IMR-90 (cell line): Measurements from ENCODE around the gene CDK5. TPM values are rescaled to one million over a fixed set of nuclear protein-coding genes. Genes with fewer than 3 reads are reported as not detected.

Experiments used
- ATAC-seq: fragments of 200-7000 bp; cut with Tn5 transposase; 2 replicates; pipeline ENCODE4 v1.9.1; 2020; ENCODE audit warnings: low read depth, mild to moderate bottlenecking, moderate library complexity
- BruUV-seq: library from RNA; stranded (reverse); fragments of 400-500 nt; replicated peaks from 2 replicates; lab custom pipeline; 2021; lab: Mats Ljungman, UMichigan
- CTCF ChIA-PET: fragments of 300-600 bp; formaldehyde crosslinking; extraction: SDS; loops from one replicate; lab custom pipeline; 2021; ENCODE audit warnings: antibody characterized with exemption; lab: Yijun Ruan, JAX
- POLR2A ChIA-PET: fragments of 300-600 bp; sonication (Branson Sonifier 250); formaldehyde crosslinking; loops from one replicate; lab custom pipeline; 2022; ENCODE audit warnings: antibody characterized with exemption; ENCODE audit not compliant: unreplicated experiment; lab: Charles Lee
- DNase-seq: peaks from one replicate; pipeline ENCODE4 v3.0.0; 2013
- H2AFZ ChIP-seq: replicated peaks from 2 replicates; pipeline ENCODE3; 2013; ENCODE audit warnings: low read length, mild to moderate bottlenecking; ENCODE audit not compliant: poor library complexity
- H2AK5ac ChIP-seq: 2 replicates; pipeline ENCODE4 v1.6.1; 2013; ENCODE audit warnings: low read depth, low read length, inconsistent platforms
- H2AK9ac ChIP-seq: replicated peaks from 2 replicates; pipeline ENCODE3; 2013; ENCODE audit warnings: mild to moderate bottlenecking, low read depth, low read length, moderate library complexity; ENCODE audit not compliant: poor library complexity
- H2BK120ac ChIP-seq: 2 replicates; pipeline ENCODE4 v1.6.1; 2013; ENCODE audit warnings: low read depth, low read length, inconsistent platforms
- H2BK15ac ChIP-seq: 3 replicates; pipeline ENCODE4 v1.6.1; 2013; ENCODE audit warnings: low read depth, low read length, inconsistent platforms
- H2BK20ac ChIP-seq: 2 replicates; pipeline ENCODE4 v1.6.1; 2013; ENCODE audit warnings: low read depth, mild to moderate bottlenecking, inconsistent platforms, low read length, moderate library complexity
- H2BK5ac ChIP-seq: 2 replicates; pipeline ENCODE4 v1.6.1; 2013; ENCODE audit warnings: mild to moderate bottlenecking, low read depth, low read length, inconsistent platforms; ENCODE audit not compliant: poor library complexity, severe bottlenecking
- H3K14ac ChIP-seq: replicated peaks from 2 replicates; pipeline ENCODE4 v1.6.1; 2013; ENCODE audit warnings: low read depth, low read length, inconsistent platforms
- H3K18ac ChIP-seq: 2 replicates; pipeline ENCODE4 v1.6.1; 2013; ENCODE audit warnings: low read depth, low read length, control low read depth
- H3K23ac ChIP-seq: 2 replicates; pipeline ENCODE4 v1.6.1; 2013; ENCODE audit warnings: low read depth, low read length, inconsistent platforms
- H3K27ac ChIP-seq: 2 replicates; pipeline ENCODE4 v1.5.1; 2013; ENCODE audit warnings: mild to moderate bottlenecking, control low read depth, low read length; ENCODE audit not compliant: insufficient read depth
- H3K27me3 ChIP-seq: 2 replicates; pipeline ENCODE4 v1.6.1; 2013; ENCODE audit warnings: low read length; ENCODE audit not compliant: control insufficient read depth, insufficient read depth
- H3K36me3 ChIP-seq: 2 replicates; pipeline ENCODE4 v1.6.1; 2013; ENCODE audit warnings: low read length, mixed read lengths; ENCODE audit not compliant: control insufficient read depth, insufficient read depth
- H3K4ac ChIP-seq: 2 replicates; pipeline ENCODE4 v1.6.1; 2013; ENCODE audit warnings: low read depth, low read length, inconsistent platforms
- H3K4me1 ChIP-seq: 2 replicates; pipeline ENCODE4 v1.6.1; 2013; ENCODE audit warnings: low read length, mixed read lengths; ENCODE audit not compliant: control insufficient read depth, insufficient read depth
- H3K4me2 ChIP-seq: 2 replicates; pipeline ENCODE4 v1.6.1; 2013; ENCODE audit warnings: low read depth, mild to moderate bottlenecking, control low read depth, low read length, moderate library complexity
- H3K4me3 ChIP-seq: 2 replicates; pipeline ENCODE4 v1.5.1; 2013; ENCODE audit warnings: low read depth, mild to moderate bottlenecking, control low read depth, low read length, moderate library complexity; ENCODE audit not compliant: insufficient read depth
- H3K56ac ChIP-seq: 2 replicates; pipeline ENCODE4 v1.6.1; 2013; ENCODE audit warnings: low read length, inconsistent platforms; ENCODE audit not compliant: insufficient read depth; ENCODE audit errors: extremely low read depth
- H3K79me1 ChIP-seq, 2 experiments: 2 replicates each; pipeline ENCODE4 v1.6.1; 2013; ENCODE audit warnings: low read length in 2 of 2, inconsistent platforms in 1 of 2, low read depth in 1 of 2
- H3K9ac ChIP-seq: 2 replicates; pipeline ENCODE4 v1.6.1; 2013; ENCODE audit warnings: low read depth, low read length, control low read depth
- H3K9me1 ChIP-seq: 2 replicates; pipeline ENCODE4 v1.6.1; 2013; ENCODE audit warnings: low read length, inconsistent platforms; ENCODE audit not compliant: insufficient read depth
- H3K9me3 ChIP-seq: 2 replicates; pipeline ENCODE4 v1.6.1; 2013; ENCODE audit warnings: low read length; ENCODE audit not compliant: control insufficient read depth, insufficient read depth
- H4K20me1 ChIP-seq: 2 replicates; pipeline ENCODE4 v1.6.1; 2013; ENCODE audit warnings: low read length, inconsistent platforms; ENCODE audit not compliant: insufficient read depth
- H4K5ac ChIP-seq: 2 replicates; pipeline ENCODE4 v1.6.1; 2013; ENCODE audit warnings: mild to moderate bottlenecking, low read depth, low read length, control low read depth
- H4K8ac ChIP-seq, 2 experiments: 2 replicates each; pipeline ENCODE4 v1.6.1; 2013; ENCODE audit warnings: low read depth in 2 of 2, low read length in 2 of 2, control low read depth in 1 of 2, inconsistent platforms in 1 of 2
- H4K91ac ChIP-seq: 2 replicates; pipeline ENCODE4 v1.6.1; 2013; ENCODE audit warnings: low read depth, low read length, inconsistent platforms; ENCODE audit not compliant: insufficient read depth
- CHD1 ChIP-seq: IDR thresholded peaks from 2 replicates; pipeline ENCODE4 v1.6.1; 2012; ENCODE audit warnings: low read depth, low read length, improper control_type of control experiment
- RAD21 ChIP-seq: IDR thresholded peaks from 2 replicates; pipeline ENCODE4 v1.6.1; 2012; ENCODE audit warnings: low read length, improper control_type of control experiment
- WGBS, 2 experiments: methylation state at CpG; one replicate each; pipeline versions ENCODE4 v1.1.5 to v1.1.7; 2013; ENCODE audit warnings: missing lambda C conversion rate in 2 of 2; ENCODE audit not compliant: insufficient read length in 1 of 2; ENCODE audit errors: extremely low coverage in 2 of 2; 5-methylcytosine and 5-hydroxymethylcytosine counted together
- dilution Hi-C: fragments of 300-500 bp; cut with HindIII; formaldehyde crosslinking; loops from one replicate; pipeline ENCODE4 v1.14.3; 2018; ENCODE audit warnings: low sequenced_read_pairs; ENCODE audit not compliant: unreplicated experiment
- in situ Hi-C: fragments of 300-500 bp; cut with MboI; formaldehyde crosslinking; loops from 3 replicates; pipeline ENCODE4 v1.14.3; 2019; ENCODE audit warnings: low sequenced_read_pairs, inconsistent platforms, mixed read lengths
- intact Hi-C: fragments of 100-400 bp; cut with micrococcal nuclease; formaldehyde crosslinking; loops from 2 replicates; pipeline ENCODE4 v1.10.0; 2022
- polyA plus RNA-seq, 3 experiments: library from polyadenylated mRNA; depleted of rRNA; stranded (reverse); fragments of >200 nt; gene quantifications; 2 replicates each; pipeline ENCODE4 v1.2.3, GENCODE V29; 2012; ENCODE audit warnings: low replicate concordance in 1 of 3
- total RNA-seq: library from RNA; depleted of rRNA; stranded (reverse); fragments of >200 nt; gene quantifications from 2 replicates; pipeline ENCODE4 v1.2.3, GENCODE V29; 2012
- TF ChIP-seq, protein P1 (sequence below): conservative IDR thresholded peaks from 2 replicates; pipeline ENCODE4 v1.5.1; 2012; ENCODE audit warnings: mild to moderate bottlenecking, low read depth, low read length, improper control_type of control experiment

Gene CDK5
- total and polyA plus RNA-seq, 2 of the 4 experiments (the other 2 are of a cell fraction): 22.4 to 34.8 TPM

DNA sequence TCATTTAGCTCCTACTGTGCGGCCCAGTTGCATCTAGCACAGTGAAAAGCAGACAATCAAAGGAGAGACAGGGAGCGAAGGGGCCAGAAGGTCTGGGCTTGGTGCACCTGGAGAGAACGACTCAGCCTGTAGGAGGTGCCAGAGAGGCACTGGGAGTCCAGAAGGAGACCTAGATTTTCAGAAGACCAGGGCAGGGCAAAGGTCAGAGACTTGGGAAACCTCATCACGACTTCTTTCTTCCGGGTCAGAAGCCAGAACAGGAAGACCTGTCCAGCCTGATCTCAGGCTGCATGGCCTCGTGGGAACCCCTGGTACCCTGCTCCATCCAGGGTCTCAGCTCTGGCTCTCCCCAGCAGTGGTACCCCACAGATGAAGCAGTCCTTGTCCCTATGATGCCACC is 33.7 kb upstream of the CDK5 start:
- no TSS peak for BruUV-seq
- Histone ChIP-seq H4K91ac (no peak overlapping the region), H3K23ac (no peak overlapping the region), H2AFZ (no peak overlapping the region), H2BK5ac (no peak overlapping the region), H3K56ac (no peak overlapping the region), H4K20me1 (peaks cover 89% of the 10 kb centered on the region), H3K4me1 (peaks cover 24% of the 10 kb centered on the region), H3K27me3 (no peaks in the 10 kb centered on the region), H3K4ac (no peak overlapping the region), H3K4me2 (no peak overlapping the region), H2BK120ac (no peak overlapping the region), H3K18ac (no peak overlapping the region), H3K79me1 (peaks cover 4 to 79% of the 10 kb centered on the region in 2 experiments; a peak in 2 of 4 replicates), H4K8ac (no peak overlapping the region), H3K27ac (no peak overlapping the region), H3K36me3 (peaks cover 11% of the 10 kb centered on the region; the same call in 1 of the 2 replicates), H3K14ac (no peak overlapping the region), H2BK20ac (no peak overlapping the region), H3K9ac (no peak overlapping the region), H2BK15ac (no peak overlapping the region), H3K9me3 (no peaks in the 10 kb centered on the region), H3K4me3 (no peak overlapping the region), H3K9me1 (peaks cover 15% of the 10 kb centered on the region), H2AK5ac (no peak overlapping the region), H2AK9ac (peak overlapping the region; percentile 44), H4K5ac (no peak overlapping the region)
- TF ChIP-seq CHD1: no peak
- TF ChIP-seq RAD21: peak; percentile 38; the same call in 1 of the 2 replicates
- TF ChIP-seq, protein P1, sequence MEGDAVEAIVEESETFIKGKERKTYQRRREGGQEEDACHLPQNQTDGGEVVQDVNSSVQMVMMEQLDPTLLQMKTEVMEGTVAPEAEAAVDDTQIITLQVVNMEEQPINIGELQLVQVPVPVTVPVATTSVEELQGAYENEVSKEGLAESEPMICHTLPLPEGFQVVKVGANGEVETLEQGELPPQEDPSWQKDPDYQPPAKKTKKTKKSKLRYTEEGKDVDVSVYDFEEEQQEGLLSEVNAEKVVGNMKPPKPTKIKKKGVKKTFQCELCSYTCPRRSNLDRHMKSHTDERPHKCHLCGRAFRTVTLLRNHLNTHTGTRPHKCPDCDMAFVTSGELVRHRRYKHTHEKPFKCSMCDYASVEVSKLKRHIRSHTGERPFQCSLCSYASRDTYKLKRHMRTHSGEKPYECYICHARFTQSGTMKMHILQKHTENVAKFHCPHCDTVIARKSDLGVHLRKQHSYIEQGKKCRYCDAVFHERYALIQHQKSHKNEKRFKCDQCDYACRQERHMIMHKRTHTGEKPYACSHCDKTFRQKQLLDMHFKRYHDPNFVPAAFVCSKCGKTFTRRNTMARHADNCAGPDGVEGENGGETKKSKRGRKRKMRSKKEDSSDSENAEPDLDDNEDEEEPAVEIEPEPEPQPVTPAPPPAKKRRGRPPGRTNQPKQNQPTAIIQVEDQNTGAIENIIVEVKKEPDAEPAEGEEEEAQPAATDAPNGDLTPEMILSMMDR: peak; percentile 43
- CTCF ChIA-PET: interaction anchor here (1.3 to 1.9 kb wide), 2 partner anchors 12 to 17 kb away, joined by 4 to 5 read pairs; no protein-coding TSS in a partner anchor
- in situ Hi-C loops: no loop called here
- POLR2A ChIA-PET: no interaction called here
- no peak for DNase-seq
- WGBS, 2 experiments: 72% methylated on average over 2 of the region's 6 CpGs; no CpG with 5 or more reads in 1 of the 2 experiments
- dilution Hi-C loops: no loop called here
- no peak for ATAC-seq
- intact Hi-C loops: no loop called here
